ENCODE results near the gene CAPN10.

Gene CAPN10

DNA sequence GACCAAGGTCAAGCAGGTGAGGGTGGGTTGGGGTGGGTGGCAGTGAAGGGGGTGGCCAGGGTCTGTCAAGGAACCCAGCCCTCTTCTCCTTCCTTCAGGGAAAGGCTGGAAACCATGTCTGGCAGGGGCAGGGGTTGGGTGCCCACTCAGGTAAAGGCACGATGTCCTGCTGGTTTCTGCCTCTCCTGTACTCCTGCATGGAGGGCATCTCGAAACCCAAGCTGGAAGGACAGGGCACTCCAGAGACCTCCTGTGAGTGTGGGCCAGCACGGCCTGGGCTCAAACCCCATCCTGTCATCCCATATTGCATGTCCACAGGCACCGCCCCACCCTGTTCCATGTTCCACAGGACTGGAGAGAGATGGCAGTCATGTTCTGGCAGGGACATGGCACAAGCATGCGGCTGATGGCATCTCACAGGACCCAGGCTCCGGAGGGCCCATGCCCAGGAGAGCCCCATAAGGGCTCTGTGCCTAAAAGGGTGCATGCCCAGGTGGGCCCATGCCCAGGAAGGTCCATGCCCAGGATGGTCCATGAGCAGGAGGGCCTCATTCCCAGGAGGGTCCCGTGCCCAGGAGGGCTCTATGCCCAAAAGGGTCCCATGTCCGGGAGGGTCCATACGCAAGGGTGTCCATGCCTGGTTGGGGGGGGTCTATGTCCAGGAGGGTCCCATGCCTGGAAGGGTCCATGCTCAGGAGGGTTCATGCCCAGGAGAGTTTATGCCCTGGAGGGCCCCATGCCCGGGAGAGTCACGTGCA lies 45.2 kb downstream of the CAPN10 start:
- Histone ChIP-seq H3K4me3 (IDR thresholded peaks at IDR 0.05; ENCODE audit: insufficient read depth, low read depth, low read length) (no peak overlapping the region), H3K36me3 (ENCODE audit: insufficient read depth) (no peaks in the 10 kb centered on the region), H3K4me2 (no peak overlapping the region), H3K27me3 (ENCODE audit: insufficient read depth, low read depth) (no peaks in the 10 kb centered on the region), H3K9ac (no peak overlapping the region), H3K79me2 (ENCODE audit: insufficient read depth, low read depth) (no peaks in the 10 kb centered on the region), H3K27ac (no peak overlapping the region), H3K4me1 (ENCODE audit: low read depth, poor library complexity, severe bottlenecking) (no peaks in the 10 kb centered on the region), H4K20me1 (ENCODE audit: insufficient read depth) (no peaks in the 10 kb centered on the region), H2AFZ (ENCODE audit: low read depth) (no peak overlapping the region)
- TF ChIP-seq, protein P1, sequence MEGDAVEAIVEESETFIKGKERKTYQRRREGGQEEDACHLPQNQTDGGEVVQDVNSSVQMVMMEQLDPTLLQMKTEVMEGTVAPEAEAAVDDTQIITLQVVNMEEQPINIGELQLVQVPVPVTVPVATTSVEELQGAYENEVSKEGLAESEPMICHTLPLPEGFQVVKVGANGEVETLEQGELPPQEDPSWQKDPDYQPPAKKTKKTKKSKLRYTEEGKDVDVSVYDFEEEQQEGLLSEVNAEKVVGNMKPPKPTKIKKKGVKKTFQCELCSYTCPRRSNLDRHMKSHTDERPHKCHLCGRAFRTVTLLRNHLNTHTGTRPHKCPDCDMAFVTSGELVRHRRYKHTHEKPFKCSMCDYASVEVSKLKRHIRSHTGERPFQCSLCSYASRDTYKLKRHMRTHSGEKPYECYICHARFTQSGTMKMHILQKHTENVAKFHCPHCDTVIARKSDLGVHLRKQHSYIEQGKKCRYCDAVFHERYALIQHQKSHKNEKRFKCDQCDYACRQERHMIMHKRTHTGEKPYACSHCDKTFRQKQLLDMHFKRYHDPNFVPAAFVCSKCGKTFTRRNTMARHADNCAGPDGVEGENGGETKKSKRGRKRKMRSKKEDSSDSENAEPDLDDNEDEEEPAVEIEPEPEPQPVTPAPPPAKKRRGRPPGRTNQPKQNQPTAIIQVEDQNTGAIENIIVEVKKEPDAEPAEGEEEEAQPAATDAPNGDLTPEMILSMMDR (conservative IDR thresholded peaks at IDR 0.05; ENCODE audit: low read depth, low read length), result no peak

DNA sequence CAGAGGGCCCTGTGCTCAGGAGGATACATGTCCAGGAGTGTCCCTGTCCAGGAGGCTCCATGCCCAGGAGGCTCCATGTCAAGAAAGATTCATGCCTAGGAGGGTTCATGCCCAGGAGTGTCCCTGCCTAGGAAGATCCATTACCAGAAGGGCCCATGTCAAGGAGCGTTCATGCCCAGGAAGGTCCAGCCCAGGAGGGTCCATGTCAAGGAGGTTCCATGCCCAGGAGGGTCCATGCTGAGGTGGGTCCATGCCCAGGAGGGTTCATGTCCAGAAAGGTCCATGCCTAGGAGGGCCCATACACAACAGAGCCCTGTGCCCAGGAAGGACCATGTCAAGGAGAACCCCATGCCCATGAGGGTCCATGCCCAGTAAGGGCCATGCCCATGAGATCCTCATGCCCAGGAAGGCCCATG lies 45.8 kb downstream of the CAPN10 start:
- H3K36me3 ChIP-seq (ENCODE audit: insufficient read depth), result no peaks in the 10 kb centered on the region
- no peak overlapping the region for H3K4me3 ChIP-seq (IDR thresholded peaks at IDR 0.05; ENCODE audit: insufficient read depth, low read depth, low read length)
- H3K79me2 ChIP-seq (ENCODE audit: insufficient read depth, low read depth), result no peaks in the 10 kb centered on the region
- no peaks in the 10 kb centered on the region for H3K27me3 ChIP-seq (ENCODE audit: insufficient read depth, low read depth)
- H3K9ac ChIP-seq, result no peak overlapping the region
- no peak overlapping the region for H2AFZ ChIP-seq (ENCODE audit: low read depth)
- no peak overlapping the region for H3K4me2 ChIP-seq
- no peak overlapping the region for H3K27ac ChIP-seq
- no peaks in the 10 kb centered on the region for H3K4me1 ChIP-seq (ENCODE audit: low read depth, poor library complexity, severe bottlenecking)
- TF ChIP-seq, protein P1 (conservative IDR thresholded peaks at IDR 0.05; ENCODE audit: low read depth, low read length), result no peak
- H4K20me1 ChIP-seq (ENCODE audit: insufficient read depth), result no peaks in the 10 kb centered on the region

DNA sequence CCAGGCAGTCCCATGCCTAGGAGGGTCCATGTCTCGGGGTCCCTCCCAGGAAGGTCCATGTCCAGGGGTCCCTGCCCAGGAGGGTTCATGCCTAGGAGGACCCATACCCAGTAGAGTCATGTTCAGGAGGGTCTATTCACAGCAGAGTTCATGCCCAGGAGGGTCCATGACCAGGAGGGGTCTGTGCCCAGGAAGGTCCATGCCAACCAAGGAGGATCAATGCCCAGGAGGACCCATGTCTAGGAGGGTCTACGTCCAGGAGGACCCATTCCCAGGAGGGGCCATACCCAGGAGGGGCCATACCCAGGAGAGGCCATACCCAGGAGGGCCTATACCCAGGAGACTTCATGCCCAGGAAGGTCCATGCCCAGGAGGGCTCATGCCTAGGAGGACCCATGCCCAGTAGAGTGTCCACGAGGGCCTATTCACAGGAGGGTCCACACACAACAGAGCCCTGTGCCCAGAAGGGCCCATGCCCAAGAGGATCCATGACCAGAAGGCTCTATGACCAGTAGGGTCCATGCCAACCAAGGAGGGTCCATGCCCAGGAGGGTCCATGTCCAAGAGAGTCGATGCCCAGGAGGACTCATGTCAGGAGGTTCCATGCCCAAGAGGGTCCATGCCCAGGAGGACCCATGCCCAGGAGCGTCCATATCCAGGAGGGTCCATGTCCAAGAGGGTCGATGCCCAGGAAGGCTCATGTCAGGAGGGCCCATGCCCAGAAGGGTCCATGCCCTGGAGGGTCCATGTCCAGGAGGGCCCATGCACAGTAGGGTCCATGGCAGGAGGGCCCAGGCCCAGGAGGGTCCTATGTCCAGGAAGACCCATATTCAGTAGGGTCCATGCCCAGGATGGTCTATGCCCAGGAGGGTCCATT lies 48.8 kb downstream of the CAPN10 start:
- TF ChIP-seq, protein P1 (conservative IDR thresholded peaks at IDR 0.05; ENCODE audit: low read depth, low read length), result no peak
- H3K4me3 ChIP-seq (IDR thresholded peaks at IDR 0.05; ENCODE audit: insufficient read depth, low read depth, low read length), result no peak overlapping the region
- H3K9ac ChIP-seq, result no peak overlapping the region
- H3K79me2 ChIP-seq (ENCODE audit: insufficient read depth, low read depth), result no peaks in the 10 kb centered on the region
- no peaks in the 10 kb centered on the region for H3K4me1 ChIP-seq (ENCODE audit: low read depth, poor library complexity, severe bottlenecking)
- H4K20me1 ChIP-seq (ENCODE audit: insufficient read depth), result no peaks in the 10 kb centered on the region
- H3K4me2 ChIP-seq, result no peak overlapping the region
- H3K27ac ChIP-seq, result no peak overlapping the region
- H3K36me3 ChIP-seq (ENCODE audit: insufficient read depth), result no peaks in the 10 kb centered on the region
- no peak overlapping the region for H2AFZ ChIP-seq (ENCODE audit: low read depth)
- H3K27me3 ChIP-seq (ENCODE audit: insufficient read depth, low read depth), result peaks cover 12% of the 10 kb centered on the region; the same call in 1 of the 2 replicates

DNA sequence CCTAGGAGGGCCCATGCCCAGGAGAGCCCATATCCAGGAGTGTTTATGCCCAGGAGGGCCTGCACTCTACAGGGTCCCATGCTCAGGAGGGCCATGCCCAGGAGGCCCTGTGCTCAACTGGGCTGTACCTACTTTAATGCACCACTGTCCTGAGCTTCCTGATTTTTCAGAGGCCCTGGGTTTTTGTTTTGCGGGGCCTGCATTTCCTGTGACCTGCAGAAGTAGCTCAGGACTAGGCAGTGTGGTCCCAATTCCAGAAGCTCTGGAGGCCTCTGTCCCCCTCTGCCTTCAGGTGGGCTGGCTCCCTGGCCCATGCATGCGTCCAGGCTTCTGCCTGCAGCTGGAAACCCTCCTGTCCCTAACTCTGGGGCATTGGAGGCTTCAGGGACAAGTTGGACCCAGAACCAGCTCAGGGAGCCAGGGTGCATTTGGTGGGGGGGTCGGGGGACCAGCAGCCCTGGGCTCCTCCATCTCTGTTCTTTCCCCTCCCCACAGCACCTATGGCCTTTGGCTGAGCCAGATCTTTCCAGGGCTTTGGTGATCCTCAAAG lies 49.5 kb downstream of the CAPN10 start:
- TF ChIP-seq, protein P1 (conservative IDR thresholded peaks at IDR 0.05; ENCODE audit: low read depth, low read length), result no peak
- Histone ChIP-seq H3K9ac (no peak overlapping the region), H3K4me3 (IDR thresholded peaks at IDR 0.05; ENCODE audit: insufficient read depth, low read depth, low read length) (no peak overlapping the region), H3K79me2 (ENCODE audit: insufficient read depth, low read depth) (no peaks in the 10 kb centered on the region), H3K27me3 (ENCODE audit: insufficient read depth, low read depth) (peaks cover 12% of the 10 kb centered on the region; the same call in 1 of the 2 replicates), H2AFZ (ENCODE audit: low read depth) (no peak overlapping the region), H3K36me3 (ENCODE audit: insufficient read depth) (no peaks in the 10 kb centered on the region), H4K20me1 (ENCODE audit: insufficient read depth) (no peaks in the 10 kb centered on the region), H3K4me1 (ENCODE audit: low read depth, poor library complexity, severe bottlenecking) (no peaks in the 10 kb centered on the region), H3K4me2 (no peak overlapping the region), H3K27ac (no peak overlapping the region)

Measured in KMS-11 (cell line).